ENCODE measurements around the gene SPTB.
"Not testable (repeated sequence)": the region's sequence is repeated elsewhere in the genome, so short reads cannot be mapped to it uniquely, and the experiment has no call there.

The SPTB gene

GRCh38 chr14:64821651-64822050 lies 58.1 kb downstream of the SPTB start:
- DNase-seq (ENCODE audit: low read depth) = no peak

GRCh38 chr14:64818151-64818550 lies 61.6 kb downstream of the SPTB start:
- DNase-seq (ENCODE audit: low read depth) = no peak

- DNase-seq (ENCODE audit: low read depth) = no peak
These were observed 62.1 kb downstream of the SPTB start for GRCh38 chr14:64817631-64818030.

GRCh38 chr14:64816221-64816783 lies 63.4 kb downstream of the SPTB start:
- no peak for DNase-seq (ENCODE audit: low read depth)

GRCh38 chr14:64815257-64815656 lies 64.5 kb downstream of the SPTB start:
- DNase-seq (ENCODE audit: low read depth) = no peak

- DNase-seq (ENCODE audit: low read depth) = no peak
These were observed 67.3 kb downstream of the SPTB start for GRCh38 chr14:64812412-64812811.

- DNase-seq (ENCODE audit: low read depth) = no peak
These were observed 68.0 kb downstream of the SPTB start for GRCh38 chr14:64811676-64812075.

GRCh38 chr14:64808449-64808848 lies 71.3 kb downstream of the SPTB start:
- no peak for DNase-seq (ENCODE audit: low read depth)

GRCh38 chr14:64807551-64807950 lies 72.2 kb downstream of the SPTB start:
- no peak for DNase-seq (ENCODE audit: low read depth)

GRCh38 chr14:64806862-64807495 lies 72.7 kb downstream of the SPTB start:
- DNase-seq (ENCODE audit: low read depth) = no peak

- no peak for DNase-seq (ENCODE audit: low read depth)
These were observed 73.4 kb downstream of the SPTB start for GRCh38 chr14:64806202-64806861.

GRCh38 chr14:64805646-64806045 lies 74.1 kb downstream of the SPTB start:
- not testable (repeated sequence) for DNase-seq (ENCODE audit: low read depth)

- no peak for DNase-seq (ENCODE audit: low read depth)
These were observed 74.9 kb downstream of the SPTB start for GRCh38 chr14:64804754-64805260.

- DNase-seq (ENCODE audit: low read depth) = no peak
These were observed 77.9 kb downstream of the SPTB start for GRCh38 chr14:64801800-64802199.

GRCh38 chr14:64801046-64801445 lies 78.7 kb downstream of the SPTB start:
- no peak for DNase-seq (ENCODE audit: low read depth)

- no peak for DNase-seq (ENCODE audit: low read depth)
These were observed 79.7 kb downstream of the SPTB start for GRCh38 chr14:64800000-64800399.

GRCh38 chr14:64799555-64799954 lies 80.2 kb downstream of the SPTB start:
- DNase-seq (ENCODE audit: low read depth) = no peak

- no peak for DNase-seq (ENCODE audit: low read depth)
These were observed 83.3 kb downstream of the SPTB start for GRCh38 chr14:64796369-64796768.

GRCh38 chr14:64795921-64796320 lies 83.8 kb downstream of the SPTB start:
- no peak for DNase-seq (ENCODE audit: low read depth)

GRCh38 chr14:64795211-64795610 lies 84.5 kb downstream of the SPTB start:
- DNase-seq (ENCODE audit: low read depth) = no peak

- DNase-seq (ENCODE audit: low read depth) = no peak
These were observed 86.7 kb downstream of the SPTB start for GRCh38 chr14:64792871-64793560.

GRCh38 chr14:64792231-64792630 lies 87.5 kb downstream of the SPTB start:
- no peak for DNase-seq (ENCODE audit: low read depth)

GRCh38 chr14:64790478-64790877 lies 89.2 kb downstream of the SPTB start:
- no peak for DNase-seq (ENCODE audit: low read depth)

Data from CMK (cell line).